ENCODE data around the gene PALD1. TPM values are rescaled to one million over a fixed set of nuclear protein-coding genes. Genes with fewer than 3 reads are reported as not detected.

Gene PALD1
- total RNA-seq, 2 experiments from 2014 or later: 0.36 to 0.44 TPM

GRCh38 chr10:70540789-70541360, 62.3 kb downstream of the PALD1 start:
- CTCF ChIA-PET: interaction anchor here (2.2 kb wide), 1 partner anchor 80 kb away, joined by 7 read pairs; no protein-coding TSS in a partner anchor
- no peaks in the 10 kb centered on the region for H3K27me3 Mint-ChIP-seq

GRCh38 chr10:70541736-70542564, 63.4 kb downstream of the PALD1 start:
- H3K27me3 ChIP-seq (ENCODE audit: control insufficient read depth in 1 of 2, insufficient read depth in 2 of 2, low read length in 2 of 2): no peaks in the 10 kb centered on the region
- ATAC-seq (ENCODE audit: poor library complexity): no peak
- Mint-ChIP-seq H3K4me1 (ENCODE audit: low read depth) (no peaks in the 10 kb centered on the region), H3K36me3 (ENCODE audit: low read depth) (no peaks in the 10 kb centered on the region), H3K27me3 (no peaks in the 10 kb centered on the region), H3K4me3 (no peak overlapping the region), H3K9me3 (no peaks in the 10 kb centered on the region), H3K27ac (no peak overlapping the region)
- H3K27ac ChIP-seq (ENCODE audit: low read depth in 1 of 2, low read length in 2 of 2): no peak overlapping the region
- TF ChIP-seq CTCF (IDR thresholded peaks at IDR 0.05): no peak
- no peak overlapping the region for H3K4me3 ChIP-seq (ENCODE audit: low read length)
- no peaks in the 10 kb centered on the region for H3K4me1 ChIP-seq (ENCODE audit: insufficient read depth, low read length)
- POLR2A ChIA-PET: no interaction called here
- H3K9me3 ChIP-seq (ENCODE audit: control insufficient read depth in 1 of 2, insufficient read depth in 1 of 2, low read length in 2 of 2): no peaks in the 10 kb centered on the region
- CTCF ChIA-PET: no interaction called here
- no peaks in the 10 kb centered on the region for H3K36me3 ChIP-seq (ENCODE audit: insufficient read depth, low read length)
- intact Hi-C loops (cut with DNase I, micrococcal nuclease): no loop called here
- no peak for DNase-seq

More at GRCh38 chr10:70540789-70541360, 62.3 kb downstream of the PALD1 start:
- Mint-ChIP-seq H3K9me3 (no peaks in the 10 kb centered on the region), H3K4me1 (ENCODE audit: low read depth) (no peaks in the 10 kb centered on the region), H3K27ac (no peak overlapping the region), H3K36me3 (ENCODE audit: low read depth) (no peaks in the 10 kb centered on the region), H3K4me3 (no peak overlapping the region)
- Histone ChIP-seq H3K27me3 (ENCODE audit: control insufficient read depth in 1 of 2, insufficient read depth in 2 of 2, low read length in 2 of 2) (no peaks in the 10 kb centered on the region), H3K4me1 (ENCODE audit: insufficient read depth, low read length) (no peaks in the 10 kb centered on the region), H3K9me3 (ENCODE audit: control insufficient read depth in 1 of 2, insufficient read depth in 1 of 2, low read length in 2 of 2) (no peaks in the 10 kb centered on the region), H3K36me3 (ENCODE audit: insufficient read depth, low read length) (no peaks in the 10 kb centered on the region), H3K27ac (ENCODE audit: low read depth in 1 of 2, low read length in 2 of 2) (no peak overlapping the region), H3K4me3 (ENCODE audit: low read length) (no peak overlapping the region)
- no peak for TF ChIP-seq CTCF (IDR thresholded peaks at IDR 0.05)
- POLR2A ChIA-PET: interaction anchor here (0.6 kb wide), 1 partner anchor 319 kb away, joined by 3 read pairs; no protein-coding TSS in a partner anchor
- intact Hi-C loops (cut with DNase I, micrococcal nuclease): loop anchor here in 1 of 2 experiments (1.0 kb wide), 1 partner anchor 80 kb away; no protein-coding TSS in a partner anchor
- no peak for ATAC-seq (ENCODE audit: poor library complexity)
- no peak for DNase-seq

GRCh38 chr10:70542565-70542938, 64.0 kb downstream of the PALD1 start:
- no peak overlapping the region for H3K27ac ChIP-seq (ENCODE audit: low read depth in 1 of 2, low read length in 2 of 2)
- no peak for TF ChIP-seq CTCF (IDR thresholded peaks at IDR 0.05)
- H3K36me3 ChIP-seq (ENCODE audit: insufficient read depth, low read length): no peaks in the 10 kb centered on the region
- Mint-ChIP-seq H3K4me1 (ENCODE audit: low read depth) (no peaks in the 10 kb centered on the region), H3K4me3 (no peak overlapping the region), H3K27me3 (no peaks in the 10 kb centered on the region), H3K9me3 (no peaks in the 10 kb centered on the region), H3K27ac (no peak overlapping the region), H3K36me3 (ENCODE audit: low read depth) (no peaks in the 10 kb centered on the region)
- ChIA-PET CTCF (no interaction called here), POLR2A (no interaction called here)
- DNase-seq: no peak
- ATAC-seq (ENCODE audit: poor library complexity): no peak
- no peaks in the 10 kb centered on the region for H3K9me3 ChIP-seq (ENCODE audit: control insufficient read depth in 1 of 2, insufficient read depth in 1 of 2, low read length in 2 of 2)
- intact Hi-C loops (cut with DNase I, micrococcal nuclease): no loop called here
- H3K4me1 ChIP-seq (ENCODE audit: insufficient read depth, low read length): no peaks in the 10 kb centered on the region
- H3K27me3 ChIP-seq (ENCODE audit: control insufficient read depth in 1 of 2, insufficient read depth in 2 of 2, low read length in 2 of 2): no peaks in the 10 kb centered on the region
- H3K4me3 ChIP-seq (ENCODE audit: low read length): no peak overlapping the region

Measured in CD4-positive, alpha-beta T cell (primary cell).